Activated naive CD8-positive, alpha-beta T cell treated with anti-CD3 and anti-CD28 coated beads, Interleukin-2, amount 50 U/mL, for 16 hours (primary cell): ENCODE results near the gene ZNF544.
A peak's percentile ranks its signal among the peaks of the same experiment; 100 is the strongest.
"Not testable (repeated sequence)": the region's sequence is repeated elsewhere in the genome, so short reads cannot be mapped to it uniquely, and the experiment has no call there.

ENCODE experiments used
- DNase-seq: peaks from one replicate; pipeline ENCODE4 v3.0.0-alpha.2; 2020; ENCODE audit warnings: low read depth, low spot score

ZNF544 gene

GRCh38 chr19:58252102-58252685 lies 23.5 kb downstream of the ZNF544 start:
- DNase-seq: no peak

- DNase-seq: not testable (repeated sequence)
These were observed 29.5 kb downstream of the ZNF544 start for GRCh38 chr19:58258259-58258658.

GRCh38 chr19:58261600-58261967 lies 32.9 kb downstream of the ZNF544 start:
- DNase-seq: no peak

GRCh38 chr19:58261968-58262921 lies 33.5 kb downstream of the ZNF544 start:
- no peak for DNase-seq

GRCh38 chr19:58262922-58263296 lies 34.2 kb downstream of the ZNF544 start:
- DNase-seq: no peak

- DNase-seq: no peak
These were observed 36.4 kb downstream of the ZNF544 start for GRCh38 chr19:58265100-58265499.

- DNase-seq: no peak
These were observed 39.6 kb downstream of the ZNF544 start for GRCh38 chr19:58268344-58268743.

- no peak for DNase-seq
These were observed 46.1 kb downstream of the ZNF544 start for GRCh38 chr19:58274771-58275201.

GRCh38 chr19:58275564-58275963 lies 46.9 kb downstream of the ZNF544 start:
- no peak for DNase-seq

- no peak for DNase-seq
These were observed 48.5 kb downstream of the ZNF544 start for GRCh38 chr19:58277197-58277596.

GRCh38 chr19:58277748-58278540 lies 49.2 kb downstream of the ZNF544 start:
- DNase-seq: no peak

- peak; percentile 94 for DNase-seq
These were observed 49.9 kb downstream of the ZNF544 start, which contains the start of gene ZNF8 for GRCh38 chr19:58278541-58279041. Gene ZNF8, plus strand, starts transcription at chr19:58278955. Its CDS starts 127 bp downstream, at chr19:58279082.

GRCh38 chr19:58279042-58279924 lies 50.6 kb downstream of the ZNF544 start:
- no peak for DNase-seq

GRCh38 chr19:58279925-58280316 lies 51.2 kb downstream of the ZNF544 start:
- no peak for DNase-seq

- DNase-seq: no peak
These were observed 55.5 kb downstream of the ZNF544 start for GRCh38 chr19:58284199-58284598.

GRCh38 chr19:58291943-58292342 lies 63.2 kb downstream of the ZNF544 start:
- no peak for DNase-seq

GRCh38 chr19:58294743-58295374 lies 66.1 kb downstream of the ZNF544 start:
- no peak for DNase-seq

GRCh38 chr19:58296104-58296503 lies 67.4 kb downstream of the ZNF544 start:
- no peak for DNase-seq

GRCh38 chr19:58300620-58301019 lies 71.9 kb downstream of the ZNF544 start:
- no peak for DNase-seq

- DNase-seq: no peak
These were observed 75.5 kb downstream of the ZNF544 start for GRCh38 chr19:58304255-58304654.

GRCh38 chr19:58304748-58305064 lies 76.0 kb downstream of the ZNF544 start:
- DNase-seq: no peak
